ENCODE results near the gene DST.

The DST gene

DNA sequence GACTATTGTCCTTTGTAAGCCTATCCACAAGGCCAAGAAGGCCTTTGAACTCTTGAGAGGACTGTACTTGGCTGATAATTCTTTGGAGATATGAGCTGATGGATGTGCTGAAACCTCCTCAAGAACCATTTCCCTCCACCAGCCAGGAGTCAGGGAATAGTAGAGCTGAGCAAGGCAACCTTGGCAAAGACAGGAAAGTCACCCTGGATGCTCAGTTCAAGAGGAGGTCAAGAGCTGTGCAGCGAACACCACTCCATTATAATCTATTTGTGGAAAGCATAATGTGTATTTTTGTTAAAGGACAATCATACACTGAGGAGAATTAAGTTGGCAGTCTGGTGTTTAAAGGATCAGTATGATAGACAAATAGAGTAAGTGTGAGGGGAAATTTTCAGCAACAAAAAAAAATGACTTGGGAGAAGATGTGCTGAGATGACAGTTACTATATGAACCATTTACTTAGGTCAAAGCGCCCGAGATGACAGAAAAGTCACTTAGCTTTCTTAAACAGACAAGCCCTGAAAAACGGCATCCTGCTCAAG lies 218.1 kb downstream of the DST start:
- no peaks in the 10 kb centered on the region for H3K79me2 ChIP-seq (ENCODE audit: insufficient read depth, low read length)
- H3K27me3 ChIP-seq (ENCODE audit: insufficient read depth, low read length, poor library complexity, severe bottlenecking), result no peaks in the 10 kb centered on the region
- H3K9ac ChIP-seq (ENCODE audit: low read depth, low read length, poor library complexity, severe bottlenecking), result no peak overlapping the region
- no peaks in the 10 kb centered on the region for H3K9me3 ChIP-seq (ENCODE audit: insufficient read depth, low read depth, low read length)
- TF ChIP-seq, protein P1, sequence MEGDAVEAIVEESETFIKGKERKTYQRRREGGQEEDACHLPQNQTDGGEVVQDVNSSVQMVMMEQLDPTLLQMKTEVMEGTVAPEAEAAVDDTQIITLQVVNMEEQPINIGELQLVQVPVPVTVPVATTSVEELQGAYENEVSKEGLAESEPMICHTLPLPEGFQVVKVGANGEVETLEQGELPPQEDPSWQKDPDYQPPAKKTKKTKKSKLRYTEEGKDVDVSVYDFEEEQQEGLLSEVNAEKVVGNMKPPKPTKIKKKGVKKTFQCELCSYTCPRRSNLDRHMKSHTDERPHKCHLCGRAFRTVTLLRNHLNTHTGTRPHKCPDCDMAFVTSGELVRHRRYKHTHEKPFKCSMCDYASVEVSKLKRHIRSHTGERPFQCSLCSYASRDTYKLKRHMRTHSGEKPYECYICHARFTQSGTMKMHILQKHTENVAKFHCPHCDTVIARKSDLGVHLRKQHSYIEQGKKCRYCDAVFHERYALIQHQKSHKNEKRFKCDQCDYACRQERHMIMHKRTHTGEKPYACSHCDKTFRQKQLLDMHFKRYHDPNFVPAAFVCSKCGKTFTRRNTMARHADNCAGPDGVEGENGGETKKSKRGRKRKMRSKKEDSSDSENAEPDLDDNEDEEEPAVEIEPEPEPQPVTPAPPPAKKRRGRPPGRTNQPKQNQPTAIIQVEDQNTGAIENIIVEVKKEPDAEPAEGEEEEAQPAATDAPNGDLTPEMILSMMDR (conservative IDR thresholded peaks at IDR 0.05; ENCODE audit: low read length), result no peak
- no peak for TF ChIP-seq EZH2phosphoT487 (IDR thresholded peaks at IDR 0.05; ENCODE audit: borderline replicate concordance)
- H4K20me1 ChIP-seq (ENCODE audit: insufficient read depth, low read length, poor library complexity, severe bottlenecking), result no peaks in the 10 kb centered on the region
- H3K36me3 ChIP-seq (ENCODE audit: insufficient read depth, low read length), result no peaks in the 10 kb centered on the region
- H2AFZ ChIP-seq (ENCODE audit: low read length), result no peak overlapping the region
- H3K4me3 ChIP-seq (ENCODE audit: low read length, poor library complexity, severe bottlenecking), result no peak overlapping the region
- H3K4me1 ChIP-seq (ENCODE audit: insufficient read depth, low read length, poor library complexity, severe bottlenecking), result no peaks in the 10 kb centered on the region
- no peaks in the 10 kb centered on the region for H3F3A ChIP-seq (ENCODE audit: low read depth)
- no peak overlapping the region for H3K4me2 ChIP-seq (ENCODE audit: low read depth, low read length, poor library complexity, severe bottlenecking)
- H3K9me2 ChIP-seq (replicated peaks; ENCODE audit: low read depth, low read length), result no peaks in the 10 kb centered on the region

DNA sequence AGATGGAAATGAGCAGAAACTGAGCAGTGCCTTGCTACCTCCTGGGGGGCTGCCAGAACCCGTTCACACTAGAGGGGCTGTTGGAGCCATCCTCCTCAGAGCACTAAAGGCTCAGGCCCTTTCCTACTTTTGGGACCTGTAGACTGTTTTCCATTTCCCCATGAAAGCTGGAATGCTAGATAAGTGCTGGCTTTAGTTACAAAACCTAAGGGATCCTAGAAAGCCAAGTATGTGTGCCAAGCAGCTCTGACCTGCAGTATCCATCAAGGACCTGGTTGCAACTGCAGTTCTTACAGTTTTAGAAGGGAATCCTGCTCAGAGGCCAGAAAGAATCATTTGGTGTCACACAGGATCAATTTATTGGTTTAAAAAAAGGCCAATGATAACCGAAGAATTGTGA lies 218.6 kb downstream of the DST start:
- TF ChIP-seq, protein P1 (conservative IDR thresholded peaks at IDR 0.05; ENCODE audit: low read length), result no peak
- no peak for TF ChIP-seq EZH2phosphoT487 (IDR thresholded peaks at IDR 0.05; ENCODE audit: borderline replicate concordance)
- Histone ChIP-seq H3K9ac (ENCODE audit: low read depth, low read length, poor library complexity, severe bottlenecking) (no peak overlapping the region), H3K27me3 (ENCODE audit: insufficient read depth, low read length, poor library complexity, severe bottlenecking) (no peaks in the 10 kb centered on the region), H4K20me1 (ENCODE audit: insufficient read depth, low read length, poor library complexity, severe bottlenecking) (no peaks in the 10 kb centered on the region), H3F3A (ENCODE audit: low read depth) (no peaks in the 10 kb centered on the region), H3K4me3 (ENCODE audit: low read length, poor library complexity, severe bottlenecking) (no peak overlapping the region), H3K9me2 (replicated peaks; ENCODE audit: low read depth, low read length) (no peaks in the 10 kb centered on the region), H3K4me1 (ENCODE audit: insufficient read depth, low read length, poor library complexity, severe bottlenecking) (no peaks in the 10 kb centered on the region), H2AFZ (ENCODE audit: low read length) (no peak overlapping the region), H3K36me3 (ENCODE audit: insufficient read depth, low read length) (no peaks in the 10 kb centered on the region), H3K79me2 (ENCODE audit: insufficient read depth, low read length) (no peaks in the 10 kb centered on the region), H3K9me3 (ENCODE audit: insufficient read depth, low read depth, low read length) (no peaks in the 10 kb centered on the region), H3K4me2 (ENCODE audit: low read depth, low read length, poor library complexity, severe bottlenecking) (no peak overlapping the region)

DNA sequence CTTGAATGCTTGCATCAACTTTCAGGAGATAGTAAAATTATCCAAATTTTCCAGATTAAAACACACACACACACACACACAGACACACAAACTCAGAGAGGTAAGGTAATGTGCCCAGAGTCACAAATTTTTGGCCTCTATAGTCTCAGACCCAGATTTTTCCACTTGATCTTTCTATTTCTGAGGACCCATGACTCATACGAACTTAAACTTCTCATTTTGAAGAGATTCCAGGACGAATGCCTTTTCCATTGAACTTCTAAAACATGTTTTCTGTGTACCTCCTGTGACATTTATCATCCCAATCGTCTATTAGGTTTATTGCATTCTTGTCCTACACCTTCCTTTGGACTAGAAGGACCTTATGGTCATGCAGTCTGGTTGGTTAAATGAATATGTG lies 222.4 kb downstream of the DST start:
- Histone ChIP-seq H2AFZ (ENCODE audit: low read length) (no peak overlapping the region), H3K9me3 (ENCODE audit: insufficient read depth, low read depth, low read length) (no peaks in the 10 kb centered on the region), H3K36me3 (ENCODE audit: insufficient read depth, low read length) (no peaks in the 10 kb centered on the region), H4K20me1 (ENCODE audit: insufficient read depth, low read length, poor library complexity, severe bottlenecking) (no peaks in the 10 kb centered on the region), H3K27me3 (ENCODE audit: insufficient read depth, low read length, poor library complexity, severe bottlenecking) (no peaks in the 10 kb centered on the region), H3K9me2 (replicated peaks; ENCODE audit: low read depth, low read length) (no peaks in the 10 kb centered on the region), H3K4me1 (ENCODE audit: insufficient read depth, low read length, poor library complexity, severe bottlenecking) (no peaks in the 10 kb centered on the region), H3F3A (ENCODE audit: low read depth) (no peaks in the 10 kb centered on the region), H3K9ac (ENCODE audit: low read depth, low read length, poor library complexity, severe bottlenecking) (no peak overlapping the region), H3K4me2 (ENCODE audit: low read depth, low read length, poor library complexity, severe bottlenecking) (no peak overlapping the region), H3K79me2 (ENCODE audit: insufficient read depth, low read length) (no peaks in the 10 kb centered on the region), H3K4me3 (ENCODE audit: low read length, poor library complexity, severe bottlenecking) (no peak overlapping the region)
- no peak for TF ChIP-seq EZH2phosphoT487 (IDR thresholded peaks at IDR 0.05; ENCODE audit: borderline replicate concordance)
- TF ChIP-seq, protein P1 (conservative IDR thresholded peaks at IDR 0.05; ENCODE audit: low read length), result no peak

Measured in Loucy (cell line).